GM15510 (cell line): ENCODE results near the gene INPP5A.

ENCODE experiments used
- POLR2A ChIP-seq: IDR thresholded peaks from 3 replicates; pipeline ENCODE4 v1.6.1; 2011; ENCODE audit warnings: borderline replicate concordance; ENCODE audit not compliant: insufficient read length; ENCODE audit errors: extremely low read depth

The INPP5A gene

DNA sequence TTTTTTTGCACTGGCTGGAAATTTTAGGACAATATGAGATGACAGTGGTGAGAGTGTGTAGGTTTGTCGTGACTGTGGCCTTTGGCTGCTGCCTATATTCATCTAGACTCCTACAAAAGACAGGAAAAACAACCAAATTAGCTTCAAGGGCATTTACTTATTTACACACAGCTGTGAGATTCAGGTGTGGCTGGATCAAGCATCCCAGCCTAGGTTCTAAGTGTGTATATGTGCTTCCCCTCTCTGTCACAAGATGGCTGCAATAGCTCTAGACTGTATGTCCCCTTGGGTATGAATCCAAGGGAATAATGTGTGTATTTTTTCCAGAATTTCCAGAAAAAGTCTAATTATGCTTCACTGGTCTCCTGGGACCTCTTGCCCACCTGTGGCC is 25.5 kb upstream of the INPP5A start:
- TF ChIP-seq POLR2A = no peak

DNA sequence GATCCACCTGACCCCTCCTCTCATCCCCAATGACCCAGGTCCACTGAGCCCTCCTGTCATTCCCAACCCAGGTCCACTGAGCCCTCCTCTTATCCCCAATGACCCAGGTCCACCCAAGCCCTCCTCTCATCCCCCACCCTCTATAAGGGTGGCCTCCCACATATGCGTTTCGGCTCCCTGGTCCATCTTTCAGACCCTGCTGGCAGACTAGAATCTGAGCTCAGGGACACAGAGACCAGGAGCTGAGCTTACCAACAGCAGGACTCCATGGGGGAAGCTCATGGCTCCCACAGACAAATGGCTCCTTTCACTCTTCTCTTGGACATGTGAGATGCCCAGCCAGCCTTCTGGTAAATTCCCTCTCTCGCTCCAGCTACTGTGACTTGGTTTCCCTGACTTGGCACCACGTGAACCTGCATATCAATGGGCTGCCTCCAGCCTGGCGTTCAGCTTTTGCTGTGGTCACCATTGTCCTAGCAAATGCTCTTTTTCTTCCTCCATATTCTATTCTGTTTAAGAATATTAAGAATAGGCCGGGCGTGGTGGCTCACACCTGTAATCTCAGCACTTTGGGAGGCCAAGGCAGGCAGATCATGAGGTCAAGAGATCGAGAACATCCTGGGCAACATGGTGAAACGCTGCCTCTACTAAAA is 24.8 kb upstream of the INPP5A start:
- TF ChIP-seq POLR2A = no peak

DNA sequence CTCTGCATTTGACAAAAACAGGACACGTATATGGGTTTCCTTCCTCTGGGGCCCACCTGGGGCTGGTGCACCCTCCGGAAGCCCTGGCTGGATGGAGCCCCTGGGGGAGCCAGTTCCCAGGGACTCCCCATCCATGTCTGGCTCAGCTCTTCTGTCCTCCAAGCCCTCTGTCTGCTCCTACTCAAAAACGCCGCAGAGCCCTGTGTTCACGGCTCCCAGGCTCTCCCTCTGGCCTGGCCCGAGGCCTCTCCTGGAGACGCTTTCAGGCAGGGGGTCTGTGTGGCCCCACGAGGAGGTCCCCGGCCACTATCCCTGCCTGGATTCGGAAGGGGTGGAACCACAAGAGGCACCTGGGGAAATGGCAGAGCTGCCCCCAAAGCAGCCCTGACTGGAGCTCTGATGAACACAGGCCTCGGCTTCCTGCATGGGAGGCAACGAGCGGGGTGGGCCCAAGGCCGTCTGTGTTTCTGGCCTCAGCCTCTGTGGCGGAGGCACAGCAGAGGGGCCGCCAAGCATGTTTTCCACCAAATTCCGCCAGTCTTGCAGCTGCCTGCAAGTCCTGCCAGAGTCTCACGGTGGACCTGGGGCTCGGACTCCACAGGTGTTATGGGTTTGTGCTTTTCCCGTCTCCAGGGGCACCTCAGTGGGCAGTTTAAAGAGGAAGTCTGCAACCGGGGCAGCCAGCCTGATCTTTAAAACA is 22.6 kb upstream of the INPP5A start:
- no peak for TF ChIP-seq POLR2A

DNA sequence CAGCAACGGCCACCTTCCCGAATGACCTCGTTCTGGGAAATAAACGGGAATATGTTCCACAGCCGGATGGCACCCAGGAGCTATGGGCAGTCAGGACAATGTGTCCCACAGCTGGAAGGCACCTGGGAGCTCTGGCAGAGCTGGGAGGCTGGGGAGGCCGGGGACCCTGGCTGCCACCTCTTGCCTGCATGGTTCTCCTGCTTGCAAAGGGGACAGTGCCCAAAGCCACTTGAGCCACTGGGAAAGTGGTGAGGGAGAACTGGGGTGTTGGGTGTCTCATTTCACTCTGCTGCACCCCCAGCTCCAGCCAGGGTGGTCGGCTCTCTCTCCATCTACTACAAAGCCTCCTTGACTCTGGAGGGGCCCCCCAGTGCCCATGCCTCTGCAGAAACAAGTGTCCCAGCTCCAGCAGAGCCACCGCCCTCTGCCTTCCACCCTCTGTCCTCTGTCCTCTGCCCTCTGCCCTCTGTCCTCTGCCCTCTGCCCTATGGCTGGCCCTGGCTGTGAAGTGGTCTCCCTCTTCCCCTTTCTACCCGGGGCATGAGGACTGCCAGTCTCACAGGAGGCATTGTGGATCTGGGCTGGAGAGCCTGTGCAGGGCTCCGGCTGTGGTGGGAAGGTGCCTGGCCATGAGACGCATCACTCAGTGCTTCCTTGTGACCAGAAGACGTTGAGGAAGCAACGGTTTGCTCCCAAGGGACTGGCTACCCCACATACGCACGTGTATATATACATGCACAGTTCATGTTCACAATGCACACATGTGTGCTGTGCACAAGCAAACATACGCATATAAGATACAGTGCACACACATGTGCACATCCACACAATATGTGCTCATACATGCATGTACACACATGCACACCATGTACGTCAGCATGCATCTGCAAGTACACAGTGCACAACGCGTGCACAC is 21.5 kb upstream of the INPP5A start:
- TF ChIP-seq POLR2A = no peak

DNA sequence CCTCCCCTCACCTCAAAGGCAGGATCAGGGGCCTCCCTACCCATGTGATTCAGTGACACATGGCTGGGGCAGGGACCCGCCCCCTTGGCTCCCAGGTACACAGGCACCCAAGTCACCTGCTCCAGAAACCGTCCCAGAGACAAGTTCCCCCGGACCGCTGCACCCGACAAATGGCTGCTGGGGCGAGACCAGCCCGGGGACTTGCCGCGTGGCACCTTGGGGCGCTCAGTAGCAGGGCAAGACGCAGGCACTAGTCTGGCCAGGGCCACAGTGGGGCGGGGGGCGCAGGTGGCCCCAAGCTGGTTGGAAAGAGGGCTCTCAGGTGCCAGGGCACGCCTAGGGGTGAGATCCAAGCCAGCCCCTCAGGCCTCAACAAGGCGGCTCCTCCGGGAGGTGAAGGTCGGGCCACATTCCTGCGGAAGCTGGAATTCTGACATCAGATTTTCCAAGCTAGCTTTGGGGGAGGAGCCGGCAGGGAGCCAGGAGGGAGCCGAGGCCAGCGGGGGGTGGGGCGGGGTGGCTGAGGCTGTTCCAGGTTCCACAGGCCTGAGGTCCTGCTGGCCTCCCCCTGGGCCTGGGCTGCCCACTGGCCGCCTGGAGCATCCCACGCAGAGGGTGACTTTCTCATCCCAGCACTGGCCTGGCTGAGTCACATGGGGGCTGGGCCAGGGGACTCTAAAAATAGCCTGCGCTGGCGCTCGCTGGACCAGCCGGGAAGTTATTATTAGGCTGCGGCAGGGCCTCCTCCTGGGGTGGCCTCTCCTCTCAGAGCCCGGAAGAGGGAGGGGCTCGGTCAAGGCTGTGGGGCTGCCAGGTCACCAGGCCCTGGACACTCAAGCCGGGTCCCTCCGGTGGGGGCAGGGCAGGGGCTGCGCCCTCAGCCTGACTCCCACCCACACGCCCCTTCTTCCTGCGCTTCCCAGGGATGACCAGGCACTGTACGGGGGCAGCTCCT is 20.5 kb upstream of the INPP5A start:
- TF ChIP-seq POLR2A = no peak

DNA sequence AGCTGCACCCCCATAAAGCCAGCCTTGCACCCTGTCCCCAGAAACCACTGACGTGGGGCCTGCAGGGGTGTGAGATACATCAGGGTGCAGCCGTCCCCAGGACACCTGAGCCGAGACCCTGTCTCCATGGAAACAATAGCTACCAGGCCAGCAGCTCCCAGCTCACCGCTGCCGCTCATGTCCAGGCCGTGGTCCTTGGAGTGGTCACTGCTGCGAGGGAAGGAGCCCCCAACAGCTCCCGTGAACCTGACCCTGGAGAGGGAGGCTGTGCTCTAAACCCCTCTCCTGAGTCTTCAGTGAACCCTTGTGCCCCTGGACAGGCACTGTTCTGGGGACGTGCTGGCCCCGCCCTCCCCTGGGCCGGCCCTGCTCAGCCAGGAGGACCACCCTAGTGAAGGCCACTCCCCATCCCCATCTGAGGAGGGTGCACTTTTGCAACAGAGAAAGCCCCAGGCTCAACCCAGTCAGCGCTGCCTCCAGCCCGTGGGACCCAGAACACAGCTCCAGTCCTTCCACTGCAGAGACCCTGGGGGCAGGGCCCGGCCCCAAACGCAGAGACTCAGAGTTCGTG is 19.6 kb upstream of the INPP5A start:
- TF ChIP-seq POLR2A = no peak

DNA sequence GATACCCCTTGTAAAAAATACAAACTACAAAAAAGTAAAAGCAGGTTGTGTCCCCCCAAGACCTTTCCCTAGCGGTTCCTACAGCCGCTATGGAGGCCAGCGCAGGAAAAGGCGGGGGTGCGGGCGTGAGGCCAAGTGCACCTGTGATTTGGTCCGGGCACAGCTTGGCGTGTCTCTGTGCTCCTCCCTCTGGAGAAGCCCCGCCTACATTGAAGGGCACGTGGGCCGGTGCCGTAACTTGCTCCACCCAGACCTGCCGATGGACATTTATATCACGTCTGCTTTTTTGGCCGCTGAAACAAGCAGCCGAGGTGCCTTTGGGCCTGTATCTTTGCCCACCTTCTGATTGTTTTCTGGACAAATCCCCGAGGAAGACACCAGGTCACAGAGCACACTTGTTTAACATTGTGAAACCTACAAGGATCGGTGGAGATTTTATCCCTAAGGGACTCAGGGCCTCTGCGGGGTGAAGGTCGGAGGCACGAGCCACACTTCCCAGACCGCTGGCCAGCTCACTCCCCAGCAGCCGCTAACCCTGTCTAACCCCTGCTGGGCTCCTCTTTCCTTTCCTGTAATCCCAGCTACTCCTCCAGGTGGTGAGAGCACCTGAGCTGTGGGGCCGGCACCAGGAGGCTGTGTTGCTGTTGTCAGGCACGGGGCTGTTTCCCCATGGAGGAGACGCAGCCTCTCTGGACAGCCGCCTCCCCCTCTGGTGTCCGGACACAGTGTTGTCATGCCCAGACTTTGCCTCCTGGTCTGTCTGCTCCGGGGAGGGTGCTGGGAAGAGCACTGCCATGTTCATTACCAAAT is 18.8 kb upstream of the INPP5A start:
- TF ChIP-seq POLR2A = no peak

DNA sequence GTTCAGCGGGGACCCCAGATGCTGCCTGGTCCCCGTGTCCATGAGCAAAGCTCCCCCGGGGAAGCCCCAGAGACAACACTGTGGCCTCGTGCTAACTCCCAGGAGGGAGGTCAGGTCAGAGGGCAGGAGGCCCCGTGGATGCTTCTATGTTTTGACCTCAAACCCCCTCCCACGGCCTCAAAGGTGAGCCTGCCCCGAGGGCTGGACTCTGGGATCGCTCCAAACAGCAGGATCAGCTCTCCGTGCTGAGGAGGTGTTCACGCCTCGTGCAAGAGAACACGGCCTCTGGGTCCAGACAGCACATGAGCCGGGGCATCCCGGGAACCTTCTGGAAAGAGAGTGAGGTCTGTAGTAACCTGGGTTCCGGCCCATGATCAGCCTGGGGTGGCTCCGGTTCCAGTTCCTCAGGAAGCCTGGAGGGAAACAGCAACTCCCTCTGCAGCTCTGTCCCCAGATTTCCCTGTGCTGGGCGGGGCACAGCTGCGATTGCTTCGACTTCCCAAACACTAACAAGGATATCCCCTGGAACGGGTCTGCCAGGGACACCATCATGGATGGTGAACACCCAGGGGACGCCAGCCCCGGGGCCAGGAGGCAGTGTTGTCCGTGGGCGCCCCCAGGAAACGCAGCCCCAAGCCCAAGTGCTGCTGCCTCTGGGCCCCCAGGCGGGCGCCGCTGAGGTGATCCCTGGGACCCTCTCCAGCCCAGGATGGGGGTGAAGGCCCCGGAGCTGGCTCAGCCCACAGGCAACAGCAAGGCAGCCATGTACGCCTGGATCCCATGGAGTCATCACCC is 18.0 kb upstream of the INPP5A start:
- TF ChIP-seq POLR2A = no peak

DNA sequence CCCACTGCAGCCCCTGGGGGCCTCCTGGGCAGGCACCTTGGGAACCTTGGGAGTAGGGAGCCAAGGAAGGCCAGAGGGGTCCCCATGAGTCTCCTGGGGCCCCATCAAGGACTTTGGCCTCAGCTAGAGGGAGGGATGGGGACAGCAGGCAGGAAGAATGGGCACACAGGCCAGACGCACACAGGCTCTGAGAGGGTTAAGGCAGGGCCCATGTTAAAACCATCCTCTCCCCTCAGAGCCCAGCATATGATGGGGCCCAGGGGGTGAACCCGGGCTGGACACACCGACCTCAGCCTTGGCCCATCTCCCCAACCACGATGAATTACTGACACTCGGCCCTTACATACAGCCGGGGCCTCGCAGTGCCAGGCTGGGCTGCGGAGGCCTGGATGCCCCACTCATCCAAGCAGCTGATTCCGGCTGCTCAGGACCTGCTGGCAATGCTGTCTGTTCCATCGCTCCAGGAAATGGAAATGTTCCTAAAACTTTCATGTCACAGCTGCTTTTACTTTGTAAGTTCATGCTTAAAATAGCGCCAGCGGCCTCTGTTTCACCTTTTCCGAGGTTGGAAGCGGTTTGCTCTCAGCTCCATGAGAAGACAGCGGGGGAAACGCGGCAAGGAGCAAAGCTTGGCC is 17.3 kb upstream of the INPP5A start:
- TF ChIP-seq POLR2A = no peak

DNA sequence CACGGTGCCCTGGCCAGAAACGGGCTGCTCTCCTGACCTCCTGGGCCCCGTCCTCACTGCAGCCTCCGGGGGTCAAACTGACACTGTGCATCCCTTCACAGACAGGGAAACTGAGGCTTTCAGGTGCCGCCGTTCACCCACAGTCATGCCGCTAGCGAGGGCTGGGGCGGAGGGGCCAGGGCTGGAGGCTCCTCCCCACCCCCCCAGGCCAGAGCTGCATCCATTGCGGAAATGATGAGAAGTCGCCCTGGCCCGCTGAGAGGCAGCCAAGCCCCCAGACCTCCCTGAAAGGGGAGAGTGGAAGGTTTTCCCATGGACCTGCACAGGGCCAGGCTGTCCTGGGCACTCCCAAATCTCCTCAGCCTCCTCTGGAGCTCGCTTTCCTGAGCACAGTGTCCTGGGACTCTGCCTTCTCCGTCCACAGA is 16.5 kb upstream of the INPP5A start:
- TF ChIP-seq POLR2A = no peak

DNA sequence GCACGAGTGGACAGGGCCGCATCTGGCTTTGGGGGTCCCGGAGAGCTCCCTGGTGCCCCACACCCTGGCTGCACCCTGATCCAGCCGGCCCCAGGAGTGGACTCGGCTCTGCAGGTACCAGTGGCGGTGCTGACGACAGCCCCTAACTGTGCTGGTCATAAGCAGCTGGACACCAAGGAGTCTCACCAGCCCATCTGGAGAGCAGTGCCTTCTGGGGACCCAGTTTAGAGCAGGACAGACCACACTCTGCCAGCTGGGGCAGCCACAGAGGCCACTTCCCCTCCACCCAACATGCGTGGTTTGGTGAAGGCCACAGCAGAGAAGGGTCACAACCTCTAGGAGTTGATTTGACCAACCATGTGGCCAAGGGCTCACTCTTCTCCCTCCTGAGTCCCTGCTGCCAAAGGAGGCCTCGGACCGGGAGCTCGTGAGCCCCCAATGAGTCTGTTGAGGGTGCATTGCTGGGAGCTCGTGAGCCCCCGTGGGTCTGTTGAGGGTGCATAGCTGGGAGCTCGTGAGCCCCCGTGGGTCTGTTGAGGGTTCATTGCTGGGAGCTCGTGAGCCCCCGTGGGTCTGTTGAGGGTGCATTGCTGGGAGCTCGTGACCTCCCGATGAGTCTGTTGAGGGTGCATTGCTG is 16.0 kb upstream of the INPP5A start:
- TF ChIP-seq POLR2A = no peak

DNA sequence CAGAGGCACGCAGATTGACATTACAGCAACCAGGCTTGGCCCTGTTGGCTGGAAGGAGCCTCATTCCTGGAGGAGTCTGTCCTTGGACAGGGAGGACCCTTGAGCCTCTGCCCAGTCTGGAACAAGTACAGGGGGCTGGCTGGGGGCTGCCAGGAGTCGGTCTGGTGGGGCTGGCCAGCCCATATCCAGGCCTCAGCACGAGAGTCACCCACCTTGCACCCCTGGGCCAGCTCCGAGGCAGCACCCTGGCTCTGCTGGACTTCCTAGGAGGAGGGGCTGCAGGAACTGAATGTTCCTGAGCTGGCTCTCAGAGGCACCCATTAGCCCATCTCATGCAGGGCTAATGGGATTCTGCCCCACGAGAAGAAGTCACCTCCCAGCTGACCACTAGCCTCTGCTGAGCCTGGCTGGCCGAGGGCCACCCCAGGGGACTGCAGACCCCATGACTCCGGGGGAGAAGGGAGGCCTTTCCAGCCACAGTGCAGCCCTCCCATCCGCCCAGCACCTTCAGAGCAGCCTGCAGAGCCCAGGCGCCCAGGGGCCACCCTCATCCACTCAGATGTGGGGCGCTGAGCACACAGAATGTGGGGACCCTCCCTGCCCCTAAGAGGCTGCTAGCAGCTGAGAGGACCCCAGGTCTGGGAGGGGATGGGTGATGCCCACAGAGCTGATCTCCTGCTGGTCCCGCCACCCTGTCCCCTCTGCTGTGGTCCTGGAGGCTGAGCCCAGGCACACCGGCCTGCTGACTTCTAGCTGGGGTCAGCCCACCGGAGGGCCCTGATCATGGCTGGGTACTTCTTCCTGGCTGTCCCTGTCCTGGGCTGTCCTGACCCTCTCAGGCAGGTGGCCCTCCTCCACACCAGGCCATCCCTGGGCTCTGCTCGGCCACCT is 14.8 kb upstream of the INPP5A start:
- no peak for TF ChIP-seq POLR2A
